ENCODE results near the gene IL17B.

Gene IL17B

GRCh38 chr5:149379177-149379761, at the start of gene IL17B:
TSS of gene IL17B (minus strand) at chr5:149379292. CDS start at chr5:149379225, 67 bp downstream.
- no peak for DNase-seq (ENCODE audit: low read depth in 2 of 3, low spot score in 2 of 3)

- no peak for DNase-seq (ENCODE audit: low read depth in 2 of 3, low spot score in 2 of 3)
Observed at GRCh38 chr5:149428032-149428431, 48.9 kb upstream of the IL17B start.

- DNase-seq (ENCODE audit: low read depth in 2 of 3, low spot score in 2 of 3) = no peak
Observed at GRCh38 chr5:149427374-149427773, 48.3 kb upstream of the IL17B start.

- no peak for DNase-seq (ENCODE audit: low read depth in 2 of 3, low spot score in 2 of 3)
Observed at GRCh38 chr5:149426931-149427330, 47.8 kb upstream of the IL17B start.

GRCh38 chr5:149425729-149426128, 46.6 kb upstream of the IL17B start:
- DNase-seq (ENCODE audit: low read depth in 2 of 3, low spot score in 2 of 3) = no peak

- no peak for DNase-seq (ENCODE audit: low read depth in 2 of 3, low spot score in 2 of 3)
Observed at GRCh38 chr5:149424371-149425315, 45.6 kb upstream of the IL17B start.

GRCh38 chr5:149423794-149424268, 44.7 kb upstream of the IL17B start:
- no peak for DNase-seq (ENCODE audit: low read depth in 2 of 3, low spot score in 2 of 3)

- no peak for DNase-seq (ENCODE audit: low read depth in 2 of 3, low spot score in 2 of 3)
Observed at GRCh38 chr5:149423049-149423793, 44.1 kb upstream of the IL17B start.

GRCh38 chr5:149422366-149423048, 43.4 kb upstream of the IL17B start:
- DNase-seq (ENCODE audit: low read depth in 2 of 3, low spot score in 2 of 3) = no peak

- no peak for DNase-seq (ENCODE audit: low read depth in 2 of 3, low spot score in 2 of 3)
Observed at GRCh38 chr5:149421834-149422233, 42.7 kb upstream of the IL17B start.

- DNase-seq (ENCODE audit: low read depth in 2 of 3, low spot score in 2 of 3) = no peak
Observed at GRCh38 chr5:149421372-149421685, 42.2 kb upstream of the IL17B start.

- DNase-seq (ENCODE audit: low read depth in 2 of 3, low spot score in 2 of 3) = no peak
Observed at GRCh38 chr5:149420545-149421371, 41.7 kb upstream of the IL17B start.

GRCh38 chr5:149419859-149420544, 40.9 kb upstream of the IL17B start:
- DNase-seq (ENCODE audit: low read depth in 2 of 3, low spot score in 2 of 3) = no peak

GRCh38 chr5:149419532-149419858, 40.4 kb upstream of the IL17B start:
- DNase-seq (ENCODE audit: low read depth in 2 of 3, low spot score in 2 of 3) = no peak

GRCh38 chr5:149418910-149419531, 39.9 kb upstream of the IL17B start:
- DNase-seq (ENCODE audit: low read depth in 2 of 3, low spot score in 2 of 3) = no peak

GRCh38 chr5:149417711-149418368, 38.7 kb upstream of the IL17B start:
- no peak for DNase-seq (ENCODE audit: low read depth in 2 of 3, low spot score in 2 of 3)

GRCh38 chr5:149416987-149417710, 38.1 kb upstream of the IL17B start:
- no peak for DNase-seq (ENCODE audit: low read depth in 2 of 3, low spot score in 2 of 3)

Measured in activated CD8-positive, alpha-beta memory T cell treated with anti-CD3 and anti-CD28 coated beads for 48 hours (primary cell).